Epithelial cell of proximal tubule (primary cell): ENCODE results near the gene ADGB. TPM values are rescaled to one million over a fixed set of nuclear protein-coding genes. Genes with fewer than 3 reads are reported as not detected.

Experiments used
- DNase-seq: peaks from one replicate; pipeline ENCODE4 v3.0.0-alpha.2; 2011; ENCODE audit warnings: low read depth
- H3K4me3 ChIP-seq: 2 replicates; pipeline ENCODE4 v1.5.1; 2011; ENCODE audit warnings: low read depth, mild to moderate bottlenecking, low read length
- total RNA-seq: library from RNA; depleted of rRNA; stranded (reverse); fragments of >200 nt; gene quantifications from 2 replicates; pipeline ENCODE4 v1.2.3, GENCODE V29; 2015
- TF ChIP-seq, protein P1 (sequence below): conservative IDR thresholded peaks from 2 replicates; pipeline ENCODE4 v1.5.1; 2012; ENCODE audit warnings: low read depth, mild to moderate bottlenecking, low read length

The ADGB gene
- total RNA-seq, 1 donor from 2014 or later, result not detected

DNA sequence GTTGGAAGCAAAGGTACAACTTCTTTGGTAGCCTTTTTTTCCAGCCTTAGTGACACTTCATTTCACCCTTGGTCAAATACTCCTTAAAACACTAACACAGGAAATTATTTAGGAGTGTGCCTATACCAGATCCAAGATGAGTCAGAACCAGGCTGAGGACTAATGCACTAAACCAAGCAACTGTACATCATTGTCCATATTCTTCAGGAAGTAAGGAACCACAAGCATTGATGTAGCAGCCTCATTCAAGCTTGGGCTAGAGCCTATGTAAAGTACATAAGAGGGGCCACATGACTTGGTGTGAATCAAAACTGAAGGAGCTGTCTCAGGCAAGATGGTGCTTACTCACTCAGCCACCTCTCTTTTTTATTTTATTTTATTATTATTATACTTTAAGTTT, 20.7 kb upstream of the ADGB start:
- TF ChIP-seq, protein P1, sequence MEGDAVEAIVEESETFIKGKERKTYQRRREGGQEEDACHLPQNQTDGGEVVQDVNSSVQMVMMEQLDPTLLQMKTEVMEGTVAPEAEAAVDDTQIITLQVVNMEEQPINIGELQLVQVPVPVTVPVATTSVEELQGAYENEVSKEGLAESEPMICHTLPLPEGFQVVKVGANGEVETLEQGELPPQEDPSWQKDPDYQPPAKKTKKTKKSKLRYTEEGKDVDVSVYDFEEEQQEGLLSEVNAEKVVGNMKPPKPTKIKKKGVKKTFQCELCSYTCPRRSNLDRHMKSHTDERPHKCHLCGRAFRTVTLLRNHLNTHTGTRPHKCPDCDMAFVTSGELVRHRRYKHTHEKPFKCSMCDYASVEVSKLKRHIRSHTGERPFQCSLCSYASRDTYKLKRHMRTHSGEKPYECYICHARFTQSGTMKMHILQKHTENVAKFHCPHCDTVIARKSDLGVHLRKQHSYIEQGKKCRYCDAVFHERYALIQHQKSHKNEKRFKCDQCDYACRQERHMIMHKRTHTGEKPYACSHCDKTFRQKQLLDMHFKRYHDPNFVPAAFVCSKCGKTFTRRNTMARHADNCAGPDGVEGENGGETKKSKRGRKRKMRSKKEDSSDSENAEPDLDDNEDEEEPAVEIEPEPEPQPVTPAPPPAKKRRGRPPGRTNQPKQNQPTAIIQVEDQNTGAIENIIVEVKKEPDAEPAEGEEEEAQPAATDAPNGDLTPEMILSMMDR, result no peak
- H3K4me3 ChIP-seq, result no peak overlapping the region
- no peak for DNase-seq

DNA sequence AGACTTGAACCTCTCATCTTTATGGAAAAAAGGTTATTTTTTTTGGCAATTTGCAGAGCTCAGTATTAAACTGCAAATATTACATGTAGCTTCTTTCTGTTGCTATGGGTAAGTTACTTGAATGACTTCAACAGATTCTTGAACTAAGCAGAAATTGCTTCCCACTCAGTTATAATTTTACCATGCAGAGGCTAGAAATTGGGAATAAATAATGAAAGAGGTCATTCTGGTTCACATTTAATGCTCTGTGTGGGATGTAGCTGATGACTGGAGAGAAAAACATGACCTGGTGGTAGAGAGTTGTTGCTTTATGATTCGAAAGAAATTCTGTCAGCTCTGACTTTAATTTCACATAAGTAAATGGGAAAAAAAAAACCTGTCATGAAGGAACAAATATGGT, 16.8 kb upstream of the ADGB start:
- TF ChIP-seq, protein P1, result no peak
- no peak overlapping the region for H3K4me3 ChIP-seq
- no peak for DNase-seq

DNA sequence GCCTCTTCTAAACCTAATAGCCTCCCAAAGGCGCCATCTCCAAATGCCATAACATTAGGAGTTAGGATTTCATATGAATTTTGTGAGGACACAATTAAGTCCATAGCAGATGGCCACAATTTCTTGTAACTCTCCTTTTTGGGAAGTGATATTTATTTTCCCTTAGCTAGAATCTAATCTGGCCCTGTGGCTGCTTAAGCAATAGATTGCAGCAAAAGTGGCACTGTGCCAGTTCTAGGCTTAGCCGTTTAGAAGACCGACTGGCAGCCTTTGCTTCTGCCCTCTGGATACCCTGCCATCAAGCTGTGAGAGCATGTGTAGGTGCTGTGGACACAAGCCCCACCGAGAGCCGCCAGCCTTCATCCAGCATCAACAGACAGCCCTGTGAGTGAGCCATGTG, 15.9 kb upstream of the ADGB start:
- TF ChIP-seq, protein P1, result no peak
- H3K4me3 ChIP-seq, result no peak overlapping the region
- DNase-seq, result no peak

DNA sequence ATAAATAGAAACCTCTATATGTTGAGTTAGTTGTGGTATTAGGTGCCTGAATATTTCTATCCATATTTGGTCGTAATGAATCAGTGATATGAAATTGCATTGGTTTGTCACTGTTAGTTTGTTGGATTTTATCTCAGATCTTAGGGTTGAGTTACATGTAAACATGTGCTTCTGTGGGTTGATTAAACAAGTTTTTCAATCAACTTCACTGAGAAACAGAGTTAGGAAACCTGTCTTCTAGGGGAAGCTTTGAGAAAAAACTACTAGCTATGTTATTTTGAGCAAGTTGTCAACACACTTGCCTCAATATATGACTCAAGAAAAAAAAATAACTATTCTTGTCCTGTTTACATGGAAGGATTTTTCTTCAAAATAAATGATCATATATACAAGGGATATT, 14.8 kb upstream of the ADGB start:
- DNase-seq, result no peak
- no peak overlapping the region for H3K4me3 ChIP-seq
- TF ChIP-seq, protein P1, result no peak

DNA sequence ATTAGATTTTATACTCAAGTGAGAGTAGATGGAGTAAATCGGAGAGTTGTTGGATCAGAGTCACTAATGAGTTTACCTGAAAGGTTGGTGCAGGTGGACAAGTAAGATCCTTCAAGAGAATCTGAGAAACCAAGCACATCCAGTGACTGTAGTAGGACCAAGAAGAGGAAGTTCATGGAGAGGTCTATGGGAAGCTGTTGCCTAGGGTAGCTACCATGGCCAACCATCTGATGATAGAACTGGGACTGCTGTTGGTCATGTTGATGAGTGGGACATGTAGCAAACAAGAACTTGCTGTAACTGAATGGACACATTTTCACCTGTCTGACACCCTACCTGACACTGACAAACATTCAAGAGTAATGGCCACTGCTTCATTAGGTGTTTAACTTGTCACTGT, 11.3 kb upstream of the ADGB start:
- no peak overlapping the region for H3K4me3 ChIP-seq
- no peak for DNase-seq
- TF ChIP-seq, protein P1, result no peak

DNA sequence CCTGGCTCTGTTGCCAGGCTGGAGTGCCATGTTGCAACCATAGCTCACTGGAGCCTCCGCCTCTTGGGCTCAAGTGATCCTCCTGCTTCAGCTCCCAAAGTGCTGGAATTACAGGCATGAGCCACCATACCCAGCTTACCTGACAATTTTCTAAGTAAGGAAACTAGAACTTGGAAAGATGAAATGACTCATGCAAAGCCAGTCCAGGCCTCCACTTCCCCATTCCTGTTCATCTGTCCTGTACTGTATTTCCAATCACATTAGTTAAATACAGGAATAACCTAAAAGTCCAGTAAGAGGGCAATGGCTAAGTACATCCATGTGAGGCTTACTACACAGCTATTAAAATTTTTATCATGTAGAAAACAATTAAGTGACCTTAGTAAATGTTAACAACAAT, 8.3 kb upstream of the ADGB start:
- TF ChIP-seq, protein P1, result no peak
- no peak overlapping the region for H3K4me3 ChIP-seq
- DNase-seq, result no peak

DNA sequence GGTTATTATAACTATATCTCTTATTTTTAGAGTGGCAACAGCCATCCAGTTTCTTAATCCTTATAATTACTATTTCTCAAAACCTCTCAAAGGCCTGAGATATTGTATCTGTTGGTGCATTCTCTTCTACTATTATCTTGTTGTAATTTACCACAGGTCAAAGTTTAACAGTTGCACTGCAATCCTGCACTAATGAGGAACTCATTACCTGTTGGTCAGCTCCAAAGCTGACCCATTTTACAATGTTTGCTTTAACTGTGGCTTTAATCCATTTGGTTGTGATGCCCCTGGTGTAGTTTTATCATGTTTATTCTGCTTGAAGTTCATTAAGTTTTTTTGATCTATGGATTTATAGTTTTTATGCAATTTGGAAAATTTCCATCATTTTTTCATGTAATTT, 6.3 kb upstream of the ADGB start:
- DNase-seq, result no peak
- TF ChIP-seq, protein P1, result no peak
- H3K4me3 ChIP-seq, result no peak overlapping the region
